Activated CD8-positive, alpha-beta T cell treated with anti-CD3 and anti-CD28 coated beads, Interleukin-2, amount 10 ng/mL, durations not matched to agents 7 days and 5 days (primary cell): ENCODE results near the gene CD44. TPM values are rescaled to one million over a fixed set of nuclear protein-coding genes. Genes with fewer than 3 reads are reported as not detected.

ENCODE experiments used
- ATAC-seq: fragments of 150-1000 bp; cut with Tn5 transposase; one replicate; pipeline ENCODE4 v1.10.0; 2021; ENCODE audit warnings: moderate library complexity
- CTCF ChIA-PET: fragments of 350-600 bp; sonication (Branson Sonifier 250); formaldehyde crosslinking; loops from one replicate; lab custom pipeline; 2021; ENCODE audit warnings: antibody characterized with exemption; lab: Charles Lee
- POLR2A ChIA-PET: fragments of 350-600 bp; sonication (Branson Sonifier 250); formaldehyde crosslinking; loops from one replicate; lab custom pipeline; 2021; ENCODE audit warnings: antibody characterized with exemption; lab: Charles Lee
- DNase-seq: peaks from one replicate; pipeline ENCODE4 v3.0.0-alpha.2; 2020
- H3K27ac Mint-ChIP-seq: one replicate; pipeline ENCODE4 v1.8.0; 2021; ENCODE audit warnings: mild to moderate bottlenecking, mixed read lengths
- H3K27me3 Mint-ChIP-seq: one replicate; pipeline ENCODE4 v1.8.0; 2021; ENCODE audit warnings: low read depth, mixed read lengths
- H3K36me3 Mint-ChIP-seq: one replicate; pipeline ENCODE4 v1.8.0; 2021; ENCODE audit warnings: low read depth, mixed read lengths
- H3K4me1 Mint-ChIP-seq: one replicate; pipeline ENCODE4 v1.8.0; 2021; ENCODE audit warnings: low read depth, mixed read lengths
- H3K4me3 Mint-ChIP-seq: one replicate; pipeline ENCODE4 v1.8.0; 2021; ENCODE audit warnings: mild to moderate bottlenecking, mixed read lengths
- H3K9me3 Mint-ChIP-seq: one replicate; pipeline ENCODE4 v1.8.0; 2022; ENCODE audit warnings: mixed read lengths; ENCODE audit not compliant: insufficient read depth
- total RNA-seq, 2 experiments: library from RNA; stranded (reverse); gene quantifications; one replicate each; pipeline ENCODE4 v1.2.3, GENCODE V29; 2021

CD44 gene
- total RNA-seq, 2 experiments from 2014 or later, result 398 to 399 TPM

DNA sequence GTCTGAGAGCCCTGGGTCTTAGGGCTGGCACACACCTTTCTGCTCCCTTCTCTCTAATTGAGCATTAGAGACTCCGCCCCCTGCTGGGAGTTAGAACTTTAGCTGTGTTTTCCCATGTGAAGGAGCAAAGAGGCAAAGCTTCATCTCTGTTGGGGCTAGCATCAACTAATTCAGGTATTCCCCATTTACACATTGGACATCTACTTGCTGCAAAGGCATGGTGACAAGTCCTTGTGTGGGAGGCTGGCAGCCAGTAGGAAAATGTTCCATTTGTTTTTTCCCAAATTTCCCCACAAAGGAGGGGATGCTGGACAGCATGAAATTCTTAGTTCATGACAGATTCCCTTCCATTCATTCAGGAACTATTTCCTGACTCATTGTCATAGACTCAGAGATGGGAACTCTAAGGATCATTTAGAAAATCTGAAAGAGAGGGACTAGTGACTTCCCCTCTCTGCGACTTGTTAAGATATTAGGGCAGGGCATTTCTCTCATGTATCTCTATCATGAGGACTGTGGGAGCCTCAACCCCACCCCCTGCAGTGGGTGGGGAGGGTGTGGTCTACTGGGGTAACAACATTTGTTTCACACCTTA lies 3.6 kb downstream of the CD44 start:
- peaks cover 74% of the 10 kb centered on the region for H3K36me3 Mint-ChIP-seq
- ATAC-seq (no peak), DNase-seq (peak; percentile 75)
- H3K4me1 Mint-ChIP-seq, result peaks cover 72% of the 10 kb centered on the region
- POLR2A ChIA-PET, result interaction anchor here (1.0 to 5.0 kb wide), 3 partner anchors 24 to 64 kb away, joined by 3 to 47 read pairs (median 21); no protein-coding TSS in a partner anchor
- H3K9me3 Mint-ChIP-seq, result no peaks in the 10 kb centered on the region
- no peaks in the 10 kb centered on the region for H3K27me3 Mint-ChIP-seq
- peak overlapping the region; percentile 66 for H3K27ac Mint-ChIP-seq
- CTCF ChIA-PET, result interaction anchor here (0.6 to 9.6 kb wide), 14 partner anchors 9 to 268 kb away, joined by 3 to 218 read pairs (median 4); no protein-coding TSS in a partner anchor
- peak overlapping the region; percentile 88 for H3K4me3 Mint-ChIP-seq

DNA sequence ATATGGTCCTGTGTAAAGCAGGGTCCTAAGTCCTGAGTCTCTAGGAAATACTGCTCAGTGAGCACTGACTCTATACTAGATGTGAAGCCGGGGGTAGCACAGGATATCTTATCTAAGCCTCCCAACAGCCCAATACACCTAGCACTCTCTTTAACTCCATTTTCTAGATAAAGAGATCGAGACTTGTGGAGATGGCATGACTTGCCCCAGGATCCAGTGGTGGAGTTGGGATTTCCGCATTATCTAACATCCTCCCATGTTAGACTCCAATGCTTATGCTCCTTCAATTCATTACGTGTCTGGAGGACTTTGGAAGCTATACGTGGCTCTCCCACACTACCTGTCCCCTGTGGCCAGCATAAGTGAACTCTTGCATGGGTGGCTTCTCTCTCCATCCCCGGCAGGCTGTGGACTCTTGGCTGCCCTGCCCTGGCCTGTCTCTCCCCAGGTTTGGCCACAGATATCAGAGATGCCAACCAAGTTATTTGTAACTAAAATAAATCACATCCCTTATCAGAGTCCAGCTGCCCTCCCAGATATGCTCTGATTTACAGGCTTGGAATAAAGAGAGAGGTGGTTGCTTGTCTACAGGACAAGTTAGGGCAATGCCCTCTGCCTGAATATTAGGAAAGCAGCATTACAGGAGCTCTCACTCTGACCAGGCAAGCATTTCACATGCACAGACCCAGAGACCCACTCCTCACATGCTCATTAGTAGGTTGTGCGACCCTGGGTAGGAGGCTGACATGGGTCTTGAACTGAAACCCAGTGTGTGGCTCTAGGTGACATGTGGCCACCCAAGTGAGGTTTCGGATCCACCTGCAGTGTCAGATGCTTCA lies 4.5 kb downstream of the CD44 start:
- H3K4me1 Mint-ChIP-seq, result peaks cover 72% of the 10 kb centered on the region
- no peaks in the 10 kb centered on the region for H3K27me3 Mint-ChIP-seq
- ATAC-seq (no peak), DNase-seq (no peak)
- H3K36me3 Mint-ChIP-seq, result peaks cover 82% of the 10 kb centered on the region
- POLR2A ChIA-PET, result interaction anchor here (0.6 to 4.9 kb wide), 13 partner anchors 17 to 228 kb away, joined by 3 to 21 read pairs (median 4); no protein-coding TSS in a partner anchor
- H3K9me3 Mint-ChIP-seq, result no peaks in the 10 kb centered on the region
- H3K4me3 Mint-ChIP-seq, result peak overlapping the region; percentile 73
- CTCF ChIA-PET, result interaction anchor here (0.5 to 9.6 kb wide), 10 partner anchors 11 to 219 kb away, joined by 3 to 218 read pairs (median 4); no protein-coding TSS in a partner anchor
- H3K27ac Mint-ChIP-seq, result peak overlapping the region; percentile 91

- ChIA-PET CTCF (interaction anchor here (0.5 to 9.6 kb wide), 11 partner anchors 10 to 219 kb away, joined by 3 to 218 read pairs (median 4); no protein-coding TSS in a partner anchor), POLR2A (interaction anchor here (0.6 to 4.0 kb wide), 13 partner anchors 8 to 245 kb away, joined by 3 to 15 read pairs (median 3); no protein-coding TSS in a partner anchor)
- Mint-ChIP-seq H3K4me1 (peaks cover 76% of the 10 kb centered on the region), H3K27me3 (no peaks in the 10 kb centered on the region), H3K27ac (peak overlapping the region; percentile 91), H3K36me3 (peaks cover 89% of the 10 kb centered on the region), H3K9me3 (peaks cover 4% of the 10 kb centered on the region), H3K4me3 (peak overlapping the region; percentile 73)
- DNase-seq, result peak; percentile 81
- peak; percentile 31 for ATAC-seq
Observed at GRCh38 chr11:35144136-35144741, 5.3 kb downstream of the CD44 start.

DNA sequence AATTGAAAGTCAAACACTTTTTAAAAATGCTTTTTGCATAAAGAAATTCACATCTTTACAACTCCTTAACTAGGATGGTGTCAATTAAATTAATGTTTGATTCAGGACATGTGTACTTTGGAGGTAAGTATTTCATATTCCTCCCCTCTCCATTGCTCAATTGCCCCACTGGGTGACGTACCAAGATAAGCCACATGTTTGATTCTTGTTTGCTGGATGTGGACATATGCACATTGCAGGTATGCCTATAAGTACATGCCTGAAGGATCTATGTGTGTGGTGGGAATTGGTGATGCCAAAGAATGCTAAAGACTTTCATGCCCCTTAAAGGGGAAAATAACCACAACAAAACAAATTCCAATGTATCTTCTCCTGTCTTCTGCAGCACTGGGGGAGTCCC lies 5.8 kb downstream of the CD44 start:
- H3K27me3 Mint-ChIP-seq, result no peaks in the 10 kb centered on the region
- ChIA-PET POLR2A (interaction anchor here (0.6 to 4.0 kb wide), 14 partner anchors 8 to 245 kb away, joined by 3 to 23 read pairs (median 3); no protein-coding TSS in a partner anchor), CTCF (interaction anchor here (0.5 to 9.6 kb wide), 10 partner anchors 10 to 243 kb away, joined by 3 to 218 read pairs (median 4); no protein-coding TSS in a partner anchor)
- H3K9me3 Mint-ChIP-seq, result peaks cover 8% of the 10 kb centered on the region
- peaks cover 89% of the 10 kb centered on the region for H3K36me3 Mint-ChIP-seq
- peaks cover 81% of the 10 kb centered on the region for H3K4me1 Mint-ChIP-seq
- peak overlapping the region; percentile 73 for H3K4me3 Mint-ChIP-seq
- H3K27ac Mint-ChIP-seq, result peak overlapping the region; percentile 91
- no peak for ATAC-seq
- DNase-seq, result no peak

DNA sequence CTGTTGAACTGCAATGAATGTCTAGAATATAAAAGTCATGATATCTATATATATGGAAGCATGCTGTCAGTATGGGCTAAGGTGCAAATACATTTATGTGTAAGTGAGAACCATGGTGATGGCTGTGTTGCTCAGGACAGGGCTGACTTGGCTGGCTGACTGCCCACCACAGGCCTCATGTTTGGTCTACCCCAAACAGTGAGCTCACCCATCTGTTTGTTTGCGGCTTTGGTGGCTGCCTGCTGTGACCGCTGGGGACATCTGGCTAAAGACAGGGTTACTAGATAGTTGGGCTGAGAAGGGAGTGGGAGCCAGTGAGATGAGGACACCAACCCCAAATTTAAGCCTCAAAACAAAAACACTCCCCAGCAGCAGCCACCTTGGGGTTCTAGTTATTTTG lies 6.3 kb downstream of the CD44 start:
- Mint-ChIP-seq H3K36me3 (peaks cover 90% of the 10 kb centered on the region), H3K27me3 (no peaks in the 10 kb centered on the region), H3K27ac (peak overlapping the region; percentile 91), H3K4me3 (peak overlapping the region; percentile 73), H3K9me3 (peaks cover 8% of the 10 kb centered on the region), H3K4me1 (peaks cover 84% of the 10 kb centered on the region)
- no peak for DNase-seq
- no peak for ATAC-seq
- ChIA-PET CTCF (interaction anchor here (1.0 to 9.6 kb wide), 8 partner anchors 10 to 242 kb away, joined by 3 to 218 read pairs (median 6); no protein-coding TSS in a partner anchor), POLR2A (interaction anchor here (1.4 to 4.0 kb wide), 6 partner anchors 14 to 136 kb away, joined by 3 to 23 read pairs (median 12); no protein-coding TSS in a partner anchor)

GRCh38 chr11:35146074-35146521 lies 7.1 kb downstream of the CD44 start:
- POLR2A ChIA-PET, result interaction anchor here (0.8 to 4.0 kb wide), 10 partner anchors 10 to 146 kb away, joined by 3 to 23 read pairs (median 6); no protein-coding TSS in a partner anchor
- Mint-ChIP-seq H3K9me3 (peaks cover 8% of the 10 kb centered on the region), H3K4me1 (peaks cover 92% of the 10 kb centered on the region), H3K4me3 (peak overlapping the region; percentile 73), H3K27me3 (no peaks in the 10 kb centered on the region), H3K36me3 (peaks cover 91% of the 10 kb centered on the region), H3K27ac (peak overlapping the region; percentile 91)
- peak; percentile 22 for ATAC-seq
- CTCF ChIA-PET, result interaction anchor here (0.6 to 9.6 kb wide), 16 partner anchors 9 to 241 kb away, joined by 3 to 218 read pairs (median 4); no protein-coding TSS in a partner anchor
- peak; percentile 67 for DNase-seq

GRCh38 chr11:35146711-35147110 lies 7.7 kb downstream of the CD44 start:
- ChIA-PET POLR2A (interaction anchor here (0.6 to 4.0 kb wide), 12 partner anchors 10 to 341 kb away, joined by 3 to 23 read pairs (median 5); no protein-coding TSS in a partner anchor), CTCF (interaction anchor here (0.6 to 9.6 kb wide), 15 partner anchors 9 to 257 kb away, joined by 3 to 218 read pairs (median 4); no protein-coding TSS in a partner anchor)
- Mint-ChIP-seq H3K27ac (peak overlapping the region; percentile 91), H3K27me3 (no peaks in the 10 kb centered on the region), H3K4me3 (peak overlapping the region; percentile 73), H3K9me3 (peaks cover 8% of the 10 kb centered on the region), H3K36me3 (peaks cover 92% of the 10 kb centered on the region), H3K4me1 (peaks cover 95% of the 10 kb centered on the region)
- ATAC-seq (peak; percentile 14), DNase-seq (no peak)

DNA sequence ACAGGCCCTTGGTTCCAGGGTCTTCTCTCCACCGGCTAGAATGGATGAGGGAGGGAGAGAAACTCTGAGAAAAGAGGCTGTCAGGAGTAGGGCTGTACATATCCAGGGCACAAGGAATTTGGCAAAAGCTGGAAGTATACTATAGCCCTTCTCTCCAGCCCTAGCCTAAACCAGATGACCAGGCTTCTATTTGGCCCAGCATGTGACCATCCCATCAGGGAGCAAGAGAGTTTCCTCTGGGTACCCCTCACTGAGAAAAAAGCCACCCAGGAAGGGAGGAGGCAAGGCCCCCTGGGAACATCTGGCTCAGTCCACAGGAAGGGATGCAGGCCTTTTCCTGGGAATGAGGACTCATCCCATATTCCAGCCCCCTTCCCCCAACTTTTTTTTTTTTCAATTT lies 8.3 kb downstream of the CD44 start:
- Mint-ChIP-seq H3K27ac (peak overlapping the region; percentile 91), H3K36me3 (peaks cover 94% of the 10 kb centered on the region), H3K9me3 (peaks cover 8% of the 10 kb centered on the region), H3K4me1 (peaks cover 95% of the 10 kb centered on the region), H3K27me3 (no peaks in the 10 kb centered on the region), H3K4me3 (no peak overlapping the region)
- POLR2A ChIA-PET, result interaction anchor here (0.6 to 4.0 kb wide), 8 partner anchors 9 to 340 kb away, joined by 3 to 23 read pairs (median 9); no protein-coding TSS in a partner anchor
- ATAC-seq (no peak), DNase-seq (no peak)
- CTCF ChIA-PET, result interaction anchor here (0.6 to 9.6 kb wide), 9 partner anchors 8 to 258 kb away, joined by 3 to 218 read pairs (median 5); no protein-coding TSS in a partner anchor

DNA sequence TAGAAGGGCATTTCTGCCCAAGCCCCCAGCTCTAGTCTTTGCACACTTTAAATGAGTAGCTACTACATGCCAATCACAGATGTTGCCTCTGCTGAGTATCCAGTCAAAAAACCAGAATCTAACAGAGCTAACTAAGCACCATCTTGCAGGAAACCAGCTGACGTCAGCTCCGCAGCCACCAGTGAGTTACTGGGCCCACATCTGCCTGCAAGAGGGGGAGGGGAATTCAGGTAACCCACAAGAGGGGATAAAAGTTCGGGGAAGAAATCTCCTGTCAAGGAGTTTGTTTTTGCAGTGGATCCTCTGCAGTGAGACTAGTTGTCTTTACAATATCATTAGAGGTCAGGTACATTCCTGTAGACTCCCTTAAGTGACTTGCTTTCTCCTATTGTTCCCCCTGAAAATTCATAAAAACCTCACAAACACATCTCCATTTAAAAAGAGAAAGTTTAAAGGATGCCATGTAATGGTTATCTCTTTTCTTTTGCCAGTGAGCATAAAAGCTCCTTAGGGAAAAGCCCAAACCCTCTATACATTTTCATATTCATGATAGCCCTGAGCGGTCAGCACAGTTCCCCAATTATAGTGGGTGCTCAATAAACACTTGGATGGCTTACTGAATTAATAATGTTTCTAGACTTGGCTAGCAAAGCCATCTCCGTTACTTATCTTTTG lies 9.3 kb downstream of the CD44 start:
- H3K27ac Mint-ChIP-seq, result peak overlapping the region; percentile 76
- H3K9me3 Mint-ChIP-seq, result peaks cover 11% of the 10 kb centered on the region
- ChIA-PET CTCF (interaction anchor here (0.9 to 3.2 kb wide), 7 partner anchors 9 to 157 kb away, joined by 3 to 17 read pairs (median 4); partner anchors contain the start of gene CD44), POLR2A (interaction anchor here (0.6 to 4.1 kb wide), 6 partner anchors 9 to 64 kb away, joined by 3 to 26 read pairs (median 4); partner anchors contain the start of gene CD44)
- H3K36me3 Mint-ChIP-seq, result peaks cover 97% of the 10 kb centered on the region
- peaks cover 96% of the 10 kb centered on the region for H3K4me1 Mint-ChIP-seq
- DNase-seq, result peak; percentile 65
- no peaks in the 10 kb centered on the region for H3K27me3 Mint-ChIP-seq
- no peak for ATAC-seq
- peak overlapping the region; percentile 26 for H3K4me3 Mint-ChIP-seq

DNA sequence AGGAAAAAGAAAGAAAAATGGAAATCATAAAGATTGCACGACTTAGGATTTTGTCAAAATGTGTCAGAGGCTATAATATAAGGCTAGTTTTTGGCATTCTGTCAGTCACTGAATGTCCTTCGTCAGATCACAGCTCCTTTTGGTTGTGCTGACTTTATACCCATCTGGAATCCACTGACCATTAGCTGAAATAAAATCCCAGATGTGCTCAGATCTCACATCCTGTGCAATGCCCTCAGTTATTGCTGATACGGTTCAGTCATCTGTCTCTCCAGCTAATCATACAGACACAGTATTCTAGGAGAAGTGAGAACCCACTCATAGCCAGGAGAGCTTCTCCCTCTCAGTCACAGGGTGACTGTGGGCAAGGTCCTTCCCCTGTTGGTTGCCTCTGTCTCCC lies 11.5 kb downstream of the CD44 start:
- Mint-ChIP-seq H3K27me3 (no peaks in the 10 kb centered on the region), H3K4me3 (no peak overlapping the region), H3K4me1 (peaks cover 96% of the 10 kb centered on the region), H3K9me3 (peaks cover 12% of the 10 kb centered on the region), H3K27ac (no peak overlapping the region), H3K36me3 (peaks cover 98% of the 10 kb centered on the region)
- ChIA-PET POLR2A (interaction anchor here (1.0 to 4.1 kb wide), 3 partner anchors 11 to 15 kb away, joined by 4 to 26 read pairs (median 19); partner anchors contain the start of gene CD44), CTCF (interaction anchor here (0.7 to 3.4 kb wide), 6 partner anchors 10 to 144 kb away, joined by 3 to 17 read pairs (median 8); partner anchors contain the start of gene CD44)
- ATAC-seq (no peak), DNase-seq (no peak)
